Measurements from ENCODE around the gene GPC2. TPM values are rescaled to one million over a fixed set of nuclear protein-coding genes. Genes with fewer than 3 reads are reported as not detected.

GPC2 gene
- total and polyA plus RNA-seq, 2 donors (not counting 3 experiments of a cell fraction or from before 2014, with no cell fraction given) = 9.2 to 17.5 TPM

- H3K27me3 ChIP-seq (ENCODE audit: control insufficient read depth in 2 of 2, insufficient read depth in 2 of 2, low read length in 2 of 2) = peaks cover 3 to 9% of the 10 kb centered on the region in 2 experiments
- H3K36me3 ChIP-seq (ENCODE audit: control insufficient read depth in 2 of 2, extremely low read depth in 1 of 2, insufficient read depth in 2 of 2, low read length in 2 of 2) = no peaks in the 10 kb centered on the region
- dilution Hi-C loops (cut with MboI; ENCODE audit: extremely low pct_ligation_motif_present, low sequenced_read_pairs) = no loop called here
- no peak for TF ChIP-seq POLR2AphosphoS5 (IDR thresholded peaks at IDR 0.05; ENCODE audit: insufficient read depth, low read depth, low read length)
- TF ChIP-seq, protein P1, sequence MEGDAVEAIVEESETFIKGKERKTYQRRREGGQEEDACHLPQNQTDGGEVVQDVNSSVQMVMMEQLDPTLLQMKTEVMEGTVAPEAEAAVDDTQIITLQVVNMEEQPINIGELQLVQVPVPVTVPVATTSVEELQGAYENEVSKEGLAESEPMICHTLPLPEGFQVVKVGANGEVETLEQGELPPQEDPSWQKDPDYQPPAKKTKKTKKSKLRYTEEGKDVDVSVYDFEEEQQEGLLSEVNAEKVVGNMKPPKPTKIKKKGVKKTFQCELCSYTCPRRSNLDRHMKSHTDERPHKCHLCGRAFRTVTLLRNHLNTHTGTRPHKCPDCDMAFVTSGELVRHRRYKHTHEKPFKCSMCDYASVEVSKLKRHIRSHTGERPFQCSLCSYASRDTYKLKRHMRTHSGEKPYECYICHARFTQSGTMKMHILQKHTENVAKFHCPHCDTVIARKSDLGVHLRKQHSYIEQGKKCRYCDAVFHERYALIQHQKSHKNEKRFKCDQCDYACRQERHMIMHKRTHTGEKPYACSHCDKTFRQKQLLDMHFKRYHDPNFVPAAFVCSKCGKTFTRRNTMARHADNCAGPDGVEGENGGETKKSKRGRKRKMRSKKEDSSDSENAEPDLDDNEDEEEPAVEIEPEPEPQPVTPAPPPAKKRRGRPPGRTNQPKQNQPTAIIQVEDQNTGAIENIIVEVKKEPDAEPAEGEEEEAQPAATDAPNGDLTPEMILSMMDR (IDR thresholded peaks at IDR 0.05; ENCODE audit: extremely low read depth in 1 of 2, insufficient read depth in 1 of 2, low read depth in 1 of 2, low read length in 2 of 2) = peak in 1 of 2 donors; percentile 14
- intact Hi-C loops (cut with micrococcal nuclease) = no loop called here
- no peak overlapping the region for H2AFZ ChIP-seq (ENCODE audit: low read depth, low read length)
- H3K4me1 ChIP-seq (ENCODE audit: control insufficient read depth, extremely low read depth, insufficient read depth, low read length) = no peaks in the 10 kb centered on the region
- POLR2A ChIA-PET = no interaction called here
- H3K27ac ChIP-seq (ENCODE audit: insufficient read depth, low read depth, low read length) = no peak overlapping the region
- CTCF ChIA-PET = interaction anchor here (0.6 to 2.6 kb wide), 22 partner anchors 8 to 219 kb away, joined by 3 to 13 read pairs (median 3); partner anchors contain the start of genes GAL3ST4, GPC2 and LAMTOR4
- BruUV-seq (replicated peaks) = no TSS peak
- no peak overlapping the region for H3K4me2 ChIP-seq (ENCODE audit: insufficient read depth, low read length)
- H3K9ac ChIP-seq (replicated peaks; ENCODE audit: extremely low read depth, insufficient read depth, low read length) = no peak overlapping the region
- H4K20me1 ChIP-seq (replicated peaks; ENCODE audit: control insufficient read depth, extremely low read depth, insufficient read depth, low read length) = no peaks in the 10 kb centered on the region
- H3K9me3 ChIP-seq (replicated peaks; ENCODE audit: control insufficient read depth, insufficient read depth, low read length) = no peaks in the 10 kb centered on the region
- H3K9me1 ChIP-seq (replicated peaks; ENCODE audit: control insufficient read depth, extremely low read depth, insufficient read depth, low read length) = no peaks in the 10 kb centered on the region
- H3K4me3 ChIP-seq (replicated peaks in 1 of 3; ENCODE audit: insufficient read depth in 1 of 3, low read depth in 1 of 3, low read length in 3 of 3) = no peak overlapping the region
- DNase-seq (ENCODE audit: low read depth, low spot score) = no peak
- FAIRE-seq = peak; percentile 38
- no peaks in the 10 kb centered on the region for H3K79me2 ChIP-seq (ENCODE audit: control insufficient read depth, insufficient read depth, low read length)
These were observed 13.0 kb upstream of the GPC2 start for GRCh38 chr7:100190048-100190711.

DNA sequence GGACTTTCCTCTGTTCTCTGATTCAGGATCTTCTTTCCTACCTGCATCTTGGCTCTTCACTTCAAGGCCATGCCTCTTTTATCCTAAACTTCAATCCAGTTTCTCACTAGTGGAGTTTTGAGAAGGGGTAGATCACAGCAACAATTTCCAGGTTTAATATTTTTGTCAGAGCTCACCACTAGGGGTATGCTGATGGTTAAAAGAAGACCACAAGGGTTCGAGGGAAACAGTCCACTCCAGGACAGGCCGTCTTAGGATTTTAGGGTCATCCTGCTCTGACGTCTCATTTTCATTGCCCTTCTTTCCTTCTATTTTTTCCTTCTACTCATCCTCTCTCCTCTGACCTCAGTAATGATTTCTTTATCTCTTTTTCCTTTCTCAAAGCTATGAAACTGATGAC is 11.9 kb upstream of the GPC2 start:
- dilution Hi-C loops (cut with MboI; ENCODE audit: extremely low pct_ligation_motif_present, low sequenced_read_pairs) = no loop called here
- no peak for TF ChIP-seq JUN (IDR thresholded peaks at IDR 0.05; ENCODE audit: borderline replicate concordance, insufficient read depth, insufficient read length, low read depth)
- TF ChIP-seq FOS (IDR thresholded peaks at IDR 0.05; ENCODE audit: borderline replicate concordance, insufficient read depth, low read length) = no peak
- TF ChIP-seq, protein P1 (IDR thresholded peaks at IDR 0.05; ENCODE audit: extremely low read depth in 1 of 2, insufficient read depth in 1 of 2, low read depth in 1 of 2, low read length in 2 of 2) = no peak
- TF ChIP-seq POLR2AphosphoS5 (IDR thresholded peaks at IDR 0.05; ENCODE audit: insufficient read depth, low read depth, low read length) = no peak
- TF ChIP-seq EZH2 (IDR thresholded peaks at IDR 0.05; ENCODE audit: borderline replicate concordance, low read depth, low read length, severe bottlenecking) = no peak
- no peak for TF ChIP-seq MYC (IDR thresholded peaks at IDR 0.05; ENCODE audit: low read depth, low read length)
- TF ChIP-seq, protein P2, sequence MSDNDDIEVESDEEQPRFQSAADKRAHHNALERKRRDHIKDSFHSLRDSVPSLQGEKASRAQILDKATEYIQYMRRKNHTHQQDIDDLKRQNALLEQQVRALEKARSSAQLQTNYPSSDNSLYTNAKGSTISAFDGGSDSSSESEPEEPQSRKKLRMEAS (IDR thresholded peaks at IDR 0.05; ENCODE audit: insufficient read depth, insufficient read length) = no peak
- TF ChIP-seq GATA2 (IDR thresholded peaks at IDR 0.05; ENCODE audit: insufficient read depth, insufficient read length, low read depth, low read length) = no peak
- TF ChIP-seq POLR2A (IDR thresholded peaks at IDR 0.05; ENCODE audit: low read depth, low read length) = no peak
- Histone ChIP-seq H3K79me2 (ENCODE audit: control insufficient read depth, insufficient read depth, low read length) (no peaks in the 10 kb centered on the region), H3K9me1 (replicated peaks; ENCODE audit: control insufficient read depth, extremely low read depth, insufficient read depth, low read length) (no peaks in the 10 kb centered on the region), H3K4me2 (ENCODE audit: insufficient read depth, low read length) (no peak overlapping the region), H3K27ac (ENCODE audit: insufficient read depth, low read depth, low read length) (no peak overlapping the region), H3K27me3 (ENCODE audit: control insufficient read depth in 2 of 2, insufficient read depth in 2 of 2, low read length in 2 of 2) (peaks cover 2 to 9% of the 10 kb centered on the region in 2 experiments), H3K4me3 (replicated peaks in 1 of 3; ENCODE audit: insufficient read depth in 1 of 3, low read depth in 1 of 3, low read length in 3 of 3) (no peak overlapping the region), H3K4me1 (ENCODE audit: control insufficient read depth, extremely low read depth, insufficient read depth, low read length) (no peaks in the 10 kb centered on the region), H3K36me3 (ENCODE audit: control insufficient read depth in 2 of 2, extremely low read depth in 1 of 2, insufficient read depth in 2 of 2, low read length in 2 of 2) (no peaks in the 10 kb centered on the region), H4K20me1 (replicated peaks; ENCODE audit: control insufficient read depth, extremely low read depth, insufficient read depth, low read length) (no peaks in the 10 kb centered on the region), H3K9me3 (replicated peaks; ENCODE audit: control insufficient read depth, insufficient read depth, low read length) (no peaks in the 10 kb centered on the region), H3K9ac (replicated peaks; ENCODE audit: extremely low read depth, insufficient read depth, low read length) (no peak overlapping the region), H2AFZ (ENCODE audit: low read depth, low read length) (no peak overlapping the region)
- POLR2A ChIA-PET = no interaction called here
- intact Hi-C loops (cut with micrococcal nuclease) = no loop called here
- CTCF ChIA-PET = interaction anchor here (1.2 to 2.6 kb wide), 5 partner anchors 11 to 56 kb away, joined by 3 to 13 read pairs (median 4); partner anchors contain the start of genes GAL3ST4, GPC2 and STAG3
- DNase-seq (ENCODE audit: low read depth, low spot score) (no peak), FAIRE-seq (no peak)
- no TSS peak for BruUV-seq (replicated peaks)
